HCT116 (cell line): ENCODE measurements around the gene SH3PXD2A.

Source experiments
- POLR2A ChIP-seq: IDR thresholded peaks from 2 replicates; pipeline ENCODE4 v1.7.0; 2011; ENCODE audit warnings: borderline replicate concordance; ENCODE audit not compliant: insufficient read depth, insufficient read length; ENCODE audit errors: extremely low read depth
- POLR2AphosphoS5 ChIP-seq: IDR thresholded peaks from 2 replicates; pipeline ENCODE4 v1.6.1; 2011; ENCODE audit warnings: mild to moderate bottlenecking, low read depth, low read length, moderate library complexity
- SIN3A ChIP-seq: IDR thresholded peaks from 2 replicates; pipeline ENCODE4 v1.6.1; 2012; ENCODE audit warnings: low read depth
- SP1 ChIP-seq: IDR thresholded peaks from 2 replicates; pipeline ENCODE4 v1.6.1; 2012; ENCODE audit warnings: low read depth
- YY1 ChIP-seq: IDR thresholded peaks from 2 replicates; pipeline ENCODE4 v1.6.1; 2011; ENCODE audit warnings: low read length, low read depth, moderate library complexity, mild to moderate bottlenecking; ENCODE audit not compliant: insufficient replicate concordance; ENCODE audit errors: extremely low read depth
- TF ChIP-seq, protein P1 (sequence below), 3 experiments: fragments of 200-600 bp in 1 of 3; sonication (generic) in 1 of 3; IDR thresholded peaks in 2 of 3; conservative IDR thresholded peaks in 1 of 3; 2 replicates each; pipeline ENCODE4 v1.5.1; 2012 to 2017; ENCODE audit warnings: low read depth in 2 of 3, low read length in 2 of 3, antibody characterized with exemption in 1 of 3, borderline replicate concordance in 1 of 3, control low read depth in 1 of 3, mild to moderate bottlenecking in 1 of 3, mixed read lengths in 1 of 3, mixed run types in 1 of 3, moderate library complexity in 1 of 3; ENCODE audit not compliant: insufficient read depth in 1 of 3
- TF ChIP-seq, protein P2 (sequence below): IDR thresholded peaks from 2 replicates; pipeline ENCODE4 v1.6.1; 2012

DNA sequence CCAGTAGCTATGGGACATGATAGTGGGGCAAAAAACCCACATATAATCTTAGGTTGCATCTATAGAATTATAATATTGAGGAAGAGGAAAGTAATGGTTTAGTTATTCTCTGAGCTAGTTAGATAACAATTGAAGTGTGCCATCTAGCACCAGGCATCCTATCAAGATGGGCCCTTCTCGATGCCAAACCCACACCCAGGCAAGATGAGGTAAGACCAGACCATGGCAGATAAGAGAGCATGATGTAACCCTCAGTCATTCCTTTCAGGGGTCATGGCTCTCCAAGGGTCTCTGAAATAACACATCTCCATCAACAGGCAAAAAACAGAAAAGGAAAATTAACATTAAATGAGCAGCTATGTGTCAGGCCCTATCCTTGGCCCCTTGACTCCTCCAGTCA lies 128.7 kb downstream of the SH3PXD2A start:
- TF ChIP-seq, protein P1, sequence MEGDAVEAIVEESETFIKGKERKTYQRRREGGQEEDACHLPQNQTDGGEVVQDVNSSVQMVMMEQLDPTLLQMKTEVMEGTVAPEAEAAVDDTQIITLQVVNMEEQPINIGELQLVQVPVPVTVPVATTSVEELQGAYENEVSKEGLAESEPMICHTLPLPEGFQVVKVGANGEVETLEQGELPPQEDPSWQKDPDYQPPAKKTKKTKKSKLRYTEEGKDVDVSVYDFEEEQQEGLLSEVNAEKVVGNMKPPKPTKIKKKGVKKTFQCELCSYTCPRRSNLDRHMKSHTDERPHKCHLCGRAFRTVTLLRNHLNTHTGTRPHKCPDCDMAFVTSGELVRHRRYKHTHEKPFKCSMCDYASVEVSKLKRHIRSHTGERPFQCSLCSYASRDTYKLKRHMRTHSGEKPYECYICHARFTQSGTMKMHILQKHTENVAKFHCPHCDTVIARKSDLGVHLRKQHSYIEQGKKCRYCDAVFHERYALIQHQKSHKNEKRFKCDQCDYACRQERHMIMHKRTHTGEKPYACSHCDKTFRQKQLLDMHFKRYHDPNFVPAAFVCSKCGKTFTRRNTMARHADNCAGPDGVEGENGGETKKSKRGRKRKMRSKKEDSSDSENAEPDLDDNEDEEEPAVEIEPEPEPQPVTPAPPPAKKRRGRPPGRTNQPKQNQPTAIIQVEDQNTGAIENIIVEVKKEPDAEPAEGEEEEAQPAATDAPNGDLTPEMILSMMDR (IDR thresholded peaks at IDR 0.05 in 2 of 3, conservative IDR thresholded peaks at IDR 0.05 in 1 of 3; ENCODE audit: borderline replicate concordance in 1 of 3, insufficient read depth in 1 of 3, low read depth in 2 of 3, low read length in 2 of 3) = no peak
- no peak for TF ChIP-seq SIN3A
- TF ChIP-seq POLR2A = no peak
- TF ChIP-seq, protein P2, sequence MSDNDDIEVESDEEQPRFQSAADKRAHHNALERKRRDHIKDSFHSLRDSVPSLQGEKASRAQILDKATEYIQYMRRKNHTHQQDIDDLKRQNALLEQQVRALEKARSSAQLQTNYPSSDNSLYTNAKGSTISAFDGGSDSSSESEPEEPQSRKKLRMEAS = no peak
- TF ChIP-seq YY1 = no peak
- no peak for TF ChIP-seq POLR2AphosphoS5
- no peak for TF ChIP-seq SP1
